Right lobe of liver (tissue), 4 donors: ENCODE data around the gene ITPR2.

ENCODE experiments used
- POLR2A ChIP-seq: fragments of 450-650 bp; IDR thresholded peaks from one replicate; pipeline ENCODE4 v1.6.1; 2017; ENCODE audit warnings: antibody characterized with exemption, mild to moderate bottlenecking
- TF ChIP-seq, protein P1 (sequence below), 4 donors: fragments of 200-600 bp in 3 of 4; fragments of 450-650 bp in 1 of 4; IDR thresholded peaks; one replicate each; pipeline versions ENCODE4 v1.5.1 to v1.8.0; 2016 to 2022; ENCODE audit warnings: antibody characterized with exemption in 4 of 4, mild to moderate bottlenecking in 2 of 4
- donor health status: DM: no; HTN: no; CAD: no.
- donor health status: DM: no; HTN: no; CAD: no.
- donor health status: DM: no; HTN: yes; CAD: no.

DNA sequence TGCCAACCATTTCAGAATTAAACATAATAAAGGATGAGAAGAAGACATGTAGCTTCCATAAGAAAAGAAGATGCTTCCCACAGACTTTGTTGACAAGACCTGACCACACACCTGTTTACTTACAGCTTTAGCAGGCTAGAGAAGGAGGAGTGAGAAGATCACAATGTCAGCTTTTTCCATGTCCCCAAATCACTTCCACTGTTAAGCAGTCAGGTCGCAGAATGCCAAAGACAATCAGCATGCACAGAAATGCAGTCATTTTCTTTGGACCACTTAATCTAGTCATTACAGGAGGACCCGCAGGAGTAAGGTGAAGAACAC lies 322.7 kb downstream of the ITPR2 start:
- TF ChIP-seq, protein P1, sequence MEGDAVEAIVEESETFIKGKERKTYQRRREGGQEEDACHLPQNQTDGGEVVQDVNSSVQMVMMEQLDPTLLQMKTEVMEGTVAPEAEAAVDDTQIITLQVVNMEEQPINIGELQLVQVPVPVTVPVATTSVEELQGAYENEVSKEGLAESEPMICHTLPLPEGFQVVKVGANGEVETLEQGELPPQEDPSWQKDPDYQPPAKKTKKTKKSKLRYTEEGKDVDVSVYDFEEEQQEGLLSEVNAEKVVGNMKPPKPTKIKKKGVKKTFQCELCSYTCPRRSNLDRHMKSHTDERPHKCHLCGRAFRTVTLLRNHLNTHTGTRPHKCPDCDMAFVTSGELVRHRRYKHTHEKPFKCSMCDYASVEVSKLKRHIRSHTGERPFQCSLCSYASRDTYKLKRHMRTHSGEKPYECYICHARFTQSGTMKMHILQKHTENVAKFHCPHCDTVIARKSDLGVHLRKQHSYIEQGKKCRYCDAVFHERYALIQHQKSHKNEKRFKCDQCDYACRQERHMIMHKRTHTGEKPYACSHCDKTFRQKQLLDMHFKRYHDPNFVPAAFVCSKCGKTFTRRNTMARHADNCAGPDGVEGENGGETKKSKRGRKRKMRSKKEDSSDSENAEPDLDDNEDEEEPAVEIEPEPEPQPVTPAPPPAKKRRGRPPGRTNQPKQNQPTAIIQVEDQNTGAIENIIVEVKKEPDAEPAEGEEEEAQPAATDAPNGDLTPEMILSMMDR (IDR thresholded peaks at IDR 0.05), result no peak
- TF ChIP-seq POLR2A, result no peak
